Lower lobe of right lung (tissue), 2 donors: Measurements from ENCODE around the gene C3orf18. TPM values are rescaled to one million over a fixed set of nuclear protein-coding genes. Genes with fewer than 3 reads are reported as not detected.
A peak's percentile ranks its signal among the peaks of the same experiment; 100 is the strongest.

Experiments
- ATAC-seq, 2 donors: fragments of 200-7000 bp; cut with Tn5 transposase; one replicate each; pipeline ENCODE4 v1.9.1; 2020 to 2022; ENCODE audit warnings: mild to moderate bottlenecking in 2 of 2, moderate library complexity in 2 of 2
- DNase-seq: peaks from one replicate; pipeline ENCODE4 v3.0.0-alpha.2; 2020
- H3K27ac ChIP-seq: fragments of 200-600 bp; one replicate; pipeline ENCODE4 v1.8.0; 2022
- H3K27me3 ChIP-seq: fragments of 200-600 bp; one replicate; pipeline ENCODE4 v1.8.0; 2022; ENCODE audit warnings: low read depth
- H3K36me3 ChIP-seq: fragments of 200-600 bp; one replicate; pipeline ENCODE4 v1.8.0; 2022; ENCODE audit warnings: mild to moderate bottlenecking
- H3K4me1 ChIP-seq: fragments of 200-600 bp; one replicate; pipeline ENCODE4 v1.8.0; 2022
- H3K4me3 ChIP-seq: fragments of 200-600 bp; one replicate; pipeline ENCODE4 v1.8.0; 2022; ENCODE audit warnings: mild to moderate bottlenecking
- H3K9me3 ChIP-seq: fragments of 200-600 bp; one replicate; pipeline ENCODE4 v1.8.0; 2022
- intact Hi-C: fragments of 100-400 bp; cut with DNase I; formaldehyde crosslinking; loops from one replicate; pipeline ENCODE4 v1.11.0; 2022
- total RNA-seq: library from RNA; stranded (reverse); fragmentation: NEBNext Ultra II Directional; extraction: Animal tissue kit (Norgen Biotek cat#: 25700); gene quantifications from one replicate; pipeline ENCODE4 v1.2.1, GENCODE V29; 2021
- TF ChIP-seq, protein P1 (sequence below): fragments of 200-600 bp; IDR thresholded peaks from one replicate; pipeline ENCODE4 v1.8.0; 2022; ENCODE audit warnings: antibody characterized with exemption, mild to moderate bottlenecking
- donor health status: DM: no; HTN: yes; CAD: no; lungs with severe emphysema.

C3orf18 gene
- total RNA-seq, 1 donor from 2014 or later = 6.7 TPM

DNA sequence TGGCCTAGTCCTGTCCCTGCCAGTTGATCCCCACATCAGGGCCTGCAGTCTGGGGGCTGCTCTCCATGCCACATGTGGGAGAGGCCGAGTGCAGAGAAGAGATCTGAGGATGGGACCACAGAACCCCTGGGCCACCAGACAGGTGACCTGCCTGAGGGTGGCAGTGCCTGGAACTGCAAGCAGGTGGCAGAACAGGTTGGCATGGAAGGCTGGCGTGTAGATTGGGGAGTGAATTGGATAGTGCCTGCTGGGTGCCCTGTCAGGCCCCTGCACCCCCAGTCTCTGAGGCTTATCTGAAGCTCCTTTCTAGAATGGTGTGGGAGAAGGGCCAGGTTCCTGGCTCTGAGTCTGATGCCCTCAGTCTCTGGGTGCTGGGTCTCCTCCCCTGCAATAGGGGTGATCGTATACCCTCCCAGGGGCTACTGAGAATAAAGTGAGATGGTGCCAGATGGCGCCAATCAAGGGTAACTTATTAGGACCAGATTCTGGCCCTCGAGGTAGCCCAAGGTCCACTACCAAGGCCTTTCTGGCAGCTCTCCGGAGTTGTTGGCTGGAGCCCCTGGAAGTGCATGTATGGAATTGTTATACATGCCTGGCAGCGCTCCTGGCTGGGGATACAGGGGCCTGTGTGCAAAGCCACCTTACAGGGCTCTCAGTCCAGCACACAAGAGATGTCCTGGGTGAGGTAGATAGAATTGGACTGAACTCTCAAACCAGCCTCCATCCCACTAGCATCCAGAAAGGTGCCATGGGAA, 15.7 kb downstream of the C3orf18 start:
- TF ChIP-seq, protein P1, sequence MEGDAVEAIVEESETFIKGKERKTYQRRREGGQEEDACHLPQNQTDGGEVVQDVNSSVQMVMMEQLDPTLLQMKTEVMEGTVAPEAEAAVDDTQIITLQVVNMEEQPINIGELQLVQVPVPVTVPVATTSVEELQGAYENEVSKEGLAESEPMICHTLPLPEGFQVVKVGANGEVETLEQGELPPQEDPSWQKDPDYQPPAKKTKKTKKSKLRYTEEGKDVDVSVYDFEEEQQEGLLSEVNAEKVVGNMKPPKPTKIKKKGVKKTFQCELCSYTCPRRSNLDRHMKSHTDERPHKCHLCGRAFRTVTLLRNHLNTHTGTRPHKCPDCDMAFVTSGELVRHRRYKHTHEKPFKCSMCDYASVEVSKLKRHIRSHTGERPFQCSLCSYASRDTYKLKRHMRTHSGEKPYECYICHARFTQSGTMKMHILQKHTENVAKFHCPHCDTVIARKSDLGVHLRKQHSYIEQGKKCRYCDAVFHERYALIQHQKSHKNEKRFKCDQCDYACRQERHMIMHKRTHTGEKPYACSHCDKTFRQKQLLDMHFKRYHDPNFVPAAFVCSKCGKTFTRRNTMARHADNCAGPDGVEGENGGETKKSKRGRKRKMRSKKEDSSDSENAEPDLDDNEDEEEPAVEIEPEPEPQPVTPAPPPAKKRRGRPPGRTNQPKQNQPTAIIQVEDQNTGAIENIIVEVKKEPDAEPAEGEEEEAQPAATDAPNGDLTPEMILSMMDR = no peak
- no peak overlapping the region for H3K4me3 ChIP-seq
- H3K36me3 ChIP-seq = no peaks in the 10 kb centered on the region
- no peaks in the 10 kb centered on the region for H3K4me1 ChIP-seq
- H3K27me3 ChIP-seq = peaks cover 5% of the 10 kb centered on the region
- no peaks in the 10 kb centered on the region for H3K9me3 ChIP-seq
- ATAC-seq = no peak
- no peak for DNase-seq
- H3K27ac ChIP-seq = no peak overlapping the region
- intact Hi-C loops = no loop called here

DNA sequence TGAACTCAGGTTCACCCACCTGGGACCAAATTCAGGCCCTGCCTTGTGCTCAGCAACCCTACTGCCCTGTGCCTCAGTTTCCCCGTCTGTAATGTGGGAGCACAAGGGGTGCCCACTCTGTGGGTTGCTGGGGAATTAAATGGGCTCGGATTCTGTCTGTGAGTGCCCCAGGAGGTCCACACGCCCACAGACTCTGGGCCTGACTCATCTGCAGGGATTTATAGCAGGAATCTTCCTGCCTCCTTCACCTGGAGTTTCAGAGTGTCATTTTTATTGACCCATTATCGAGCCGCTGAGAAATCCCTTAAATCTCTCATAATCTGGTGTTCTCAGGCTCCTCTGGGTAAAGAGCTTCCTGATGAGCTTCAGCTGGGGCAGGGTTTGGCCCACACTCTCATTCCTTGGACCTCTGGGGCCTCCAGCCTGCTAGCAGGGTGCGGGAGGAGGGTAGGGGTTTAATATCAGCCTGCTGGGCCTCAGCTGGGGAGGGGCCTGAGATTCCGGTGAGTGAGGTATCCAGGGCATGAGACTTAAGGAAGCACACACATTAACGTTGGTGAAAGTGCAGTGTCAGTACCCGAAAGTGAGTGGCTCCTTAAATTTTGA, 16.4 kb downstream of the C3orf18 start:
- H3K27me3 ChIP-seq = peaks cover 5% of the 10 kb centered on the region
- H3K4me1 ChIP-seq = no peaks in the 10 kb centered on the region
- H3K27ac ChIP-seq = no peak overlapping the region
- DNase-seq (no peak), ATAC-seq (no peak)
- intact Hi-C loops = no loop called here
- TF ChIP-seq, protein P1 = no peak
- no peak overlapping the region for H3K4me3 ChIP-seq
- H3K36me3 ChIP-seq = no peaks in the 10 kb centered on the region
- H3K9me3 ChIP-seq = no peaks in the 10 kb centered on the region

DNA sequence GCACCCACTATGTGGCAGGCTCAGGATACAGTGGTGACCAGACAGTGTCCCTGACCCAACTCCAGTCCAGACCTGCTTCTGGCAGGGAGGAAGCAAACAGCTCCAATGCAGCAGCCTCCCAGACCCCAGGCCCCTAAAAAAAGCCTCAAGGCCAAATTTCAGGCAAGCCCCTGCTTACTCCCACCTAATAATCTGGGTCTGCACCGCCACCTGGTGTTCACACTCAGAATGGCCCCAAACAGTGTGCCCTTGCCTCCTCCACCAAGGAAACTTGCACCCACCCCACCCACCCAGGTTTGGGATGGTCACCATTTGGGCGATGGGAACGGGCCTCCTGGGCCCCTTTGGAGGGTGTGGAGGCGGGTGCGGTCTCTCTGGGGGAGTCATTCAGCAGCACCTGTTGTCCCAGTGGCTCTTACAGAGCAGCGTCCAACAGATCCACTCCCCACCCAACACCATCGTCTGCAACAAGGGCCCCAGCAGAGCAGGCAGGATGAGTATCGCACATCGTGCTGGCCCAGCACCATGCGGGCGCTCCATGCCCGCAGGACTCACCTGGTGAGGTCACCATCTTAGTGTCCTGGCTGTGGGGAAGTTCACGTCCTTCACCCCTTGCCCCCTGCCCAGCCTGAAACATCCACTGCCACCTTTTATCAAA, 17.3 kb downstream of the C3orf18 start:
- TF ChIP-seq, protein P1 = peak; percentile 89
- no peaks in the 10 kb centered on the region for H3K36me3 ChIP-seq
- DNase-seq (peak; percentile 71), ATAC-seq (peak; percentile 52 to 67)
- no peaks in the 10 kb centered on the region for H3K27me3 ChIP-seq
- no peaks in the 10 kb centered on the region for H3K4me1 ChIP-seq
- no peaks in the 10 kb centered on the region for H3K9me3 ChIP-seq
- H3K4me3 ChIP-seq = no peak overlapping the region
- intact Hi-C loops = no loop called here
- no peak overlapping the region for H3K27ac ChIP-seq

DNA sequence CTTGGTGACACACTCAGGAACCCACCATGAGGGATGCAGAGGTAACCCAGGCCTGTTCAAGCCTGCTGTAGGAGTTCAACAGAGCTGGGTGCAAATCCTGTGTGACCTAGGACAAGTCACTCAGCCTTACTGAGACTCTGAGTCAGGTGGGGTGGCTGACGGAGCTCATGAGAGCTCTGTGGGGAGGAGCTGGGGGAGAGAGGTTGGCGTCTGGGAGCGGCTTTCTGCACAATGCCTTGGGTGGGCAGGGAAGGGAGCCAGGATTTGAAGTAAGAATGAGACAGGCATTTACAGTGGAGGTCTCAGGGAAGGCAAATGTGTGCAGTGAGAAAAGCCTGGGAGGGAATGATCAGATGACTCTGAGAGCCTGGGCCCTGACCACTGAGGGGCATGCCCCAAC, 18.3 kb downstream of the C3orf18 start:
- ATAC-seq (no peak), DNase-seq (no peak)
- Histone ChIP-seq H3K27me3 (no peaks in the 10 kb centered on the region), H3K36me3 (no peaks in the 10 kb centered on the region), H3K4me1 (no peaks in the 10 kb centered on the region), H3K27ac (no peak overlapping the region), H3K9me3 (no peaks in the 10 kb centered on the region), H3K4me3 (no peak overlapping the region)
- TF ChIP-seq, protein P1 = no peak
- intact Hi-C loops = loop anchor here (10.0 kb wide), 1 partner anchor 114 kb away; no protein-coding TSS in a partner anchor

DNA sequence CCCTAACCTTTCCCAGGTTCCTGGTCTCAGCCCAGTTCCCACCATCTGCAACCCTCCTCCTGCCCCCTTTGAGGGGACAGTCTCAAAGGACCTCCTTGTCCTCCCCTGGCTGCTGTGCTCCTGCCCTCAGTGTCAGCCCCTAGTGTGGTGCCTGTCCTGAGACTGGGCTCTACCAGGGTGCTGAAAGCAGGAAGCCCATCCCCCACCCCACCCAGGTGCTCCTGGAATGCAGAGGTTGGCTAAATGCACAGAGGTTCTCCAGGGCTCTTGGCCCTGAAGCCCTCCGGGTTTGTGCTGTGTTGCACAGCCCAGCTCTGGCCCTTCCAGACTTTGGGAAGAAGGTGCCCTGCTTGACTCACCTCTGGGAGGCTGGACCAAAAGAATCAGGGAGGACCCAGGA, 21.8 kb downstream of the C3orf18 start:
- DNase-seq = no peak
- H3K27me3 ChIP-seq = no peaks in the 10 kb centered on the region
- ATAC-seq = no peak
- no peak overlapping the region for H3K4me3 ChIP-seq
- TF ChIP-seq, protein P1 = no peak
- no peaks in the 10 kb centered on the region for H3K36me3 ChIP-seq
- H3K9me3 ChIP-seq = no peaks in the 10 kb centered on the region
- H3K4me1 ChIP-seq = no peaks in the 10 kb centered on the region
- no peak overlapping the region for H3K27ac ChIP-seq
- intact Hi-C loops = loop anchor here (10.0 kb wide), 1 partner anchor 111 kb away; no protein-coding TSS in a partner anchor
